Aortic smooth muscle cell (primary cell): ENCODE results near the gene TCF15. TPM values are rescaled to one million over a fixed set of nuclear protein-coding genes. Genes with fewer than 3 reads are reported as not detected.

Experiments used
- total RNA-seq: library from RNA; depleted of rRNA; stranded (reverse); fragments of >200 nt; gene quantifications from 2 replicates; pipeline ENCODE4 v1.2.3, GENCODE V29; 2014

The TCF15 gene, protein sequence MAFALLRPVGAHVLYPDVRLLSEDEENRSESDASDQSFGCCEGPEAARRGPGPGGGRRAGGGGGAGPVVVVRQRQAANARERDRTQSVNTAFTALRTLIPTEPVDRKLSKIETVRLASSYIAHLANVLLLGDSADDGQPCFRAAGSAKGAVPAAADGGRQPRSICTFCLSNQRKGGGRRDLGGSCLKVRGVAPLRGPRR
- total RNA-seq, result not detected in 2 replicates

DNA sequence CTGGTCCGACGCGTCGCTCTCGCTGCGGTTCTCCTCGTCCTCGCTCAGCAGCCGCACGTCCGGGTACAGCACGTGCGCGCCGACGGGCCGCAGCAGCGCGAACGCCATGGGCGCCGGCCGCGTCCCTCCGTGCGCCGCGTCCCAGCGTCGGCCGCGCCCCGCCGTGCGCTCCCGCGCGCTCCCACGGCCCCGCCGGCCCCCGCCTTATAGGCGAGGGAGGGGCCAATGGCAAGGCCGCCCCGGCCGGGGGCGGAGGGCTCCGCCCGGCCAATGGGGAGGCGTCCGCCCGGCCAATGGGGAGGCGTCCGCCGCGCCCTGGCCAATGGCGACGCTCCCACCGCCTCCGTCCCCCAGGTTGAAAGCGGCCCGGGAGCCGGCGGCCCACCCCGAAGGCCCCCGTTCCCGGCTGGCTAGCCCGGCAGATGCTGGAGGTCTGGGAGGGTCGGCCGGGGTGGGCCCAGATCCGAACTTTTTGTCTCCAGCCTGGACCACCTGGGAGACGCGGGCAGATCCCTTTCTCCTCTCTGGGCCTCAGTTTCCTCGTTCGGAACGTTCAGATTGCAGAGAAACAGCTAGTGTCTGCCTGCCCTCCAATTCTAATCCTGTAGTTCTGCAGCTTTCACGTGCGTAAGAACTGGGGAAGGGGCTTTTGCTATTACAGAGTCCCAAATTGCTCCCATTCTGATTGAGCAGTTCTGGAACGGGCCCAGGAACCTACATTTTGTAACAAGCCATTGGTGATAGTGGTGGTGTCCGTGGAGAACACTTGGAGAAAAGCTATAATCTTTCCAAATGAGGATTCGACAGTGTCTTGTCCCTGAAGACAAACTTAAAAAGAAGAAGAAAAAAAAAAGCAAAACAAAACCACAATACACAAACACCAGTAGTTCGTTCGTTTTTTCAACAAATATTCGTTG lies at the start of gene TCF15:
TSS of gene TCF15 (minus strand) at position 180 of the 917 bp plus-strand sequence. CDS start at position 108, 72 bp downstream.

DNA sequence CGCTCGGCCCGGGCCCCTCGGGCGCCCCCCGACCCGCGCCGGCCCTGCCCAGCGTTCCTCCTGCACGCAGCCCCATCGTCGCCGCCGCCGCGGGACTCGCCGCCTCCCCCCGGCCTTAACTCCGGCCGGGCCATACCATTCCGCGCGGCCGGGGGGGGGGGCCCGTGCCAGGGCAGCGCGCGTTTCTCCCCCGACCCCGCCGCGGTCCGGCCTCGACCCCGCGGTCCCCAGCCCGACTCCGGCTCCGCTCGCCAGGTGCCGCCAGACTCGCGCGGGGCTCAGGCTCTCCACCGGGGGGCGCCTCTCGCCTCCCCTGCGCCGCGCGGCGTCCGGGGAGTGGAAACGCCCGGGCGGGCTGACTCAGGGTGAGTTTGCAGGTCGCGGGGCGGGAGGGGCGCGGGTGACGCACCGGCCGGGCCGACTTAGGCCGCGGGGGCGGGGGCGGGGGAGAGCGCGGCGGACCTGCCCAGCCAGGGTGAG lies 43.0 kb upstream of the TCF15 start, which contains the start of gene SRXN1:
TSS of gene SRXN1 (minus strand) at position 91 of the 480 bp plus-strand sequence. CDS start at position 76, 15 bp downstream.

Other genes with a start within 250 kb of the TCF15 start
- 14.5 and 15.5 TPM in 2 replicates for gene TRIB3, start 229.5 kb downstream of the TCF15 start, total RNA-seq
- 54.6 and 60.0 TPM in 2 replicates for gene RBCK1, start 202.0 kb downstream of the TCF15 start, total RNA-seq
- 27.6 and 28.5 TPM in 2 replicates for gene TBC1D20, start 147.8 kb downstream of the TCF15 start, total RNA-seq
- gene CSNK2A1, start 66.5 kb downstream of the TCF15 start, total RNA-seq, result 94.1 and 97.2 TPM in 2 replicates
- 42.8 and 61.2 TPM in 2 replicates for gene SRXN1, start 42.9 kb upstream of the TCF15 start, total RNA-seq
- not detected in 2 replicates for gene SCRT2, start 65.5 kb upstream of the TCF15 start, total RNA-seq
- not detected in 2 replicates for gene SLC52A3, start 158.2 kb upstream of the TCF15 start, total RNA-seq
- gene FAM110A, start 223.4 kb upstream of the TCF15 start, total RNA-seq, result 2.9 and 3.8 TPM in 2 replicates